GM19395 (cell line): ENCODE measurements around the gene NECAB2.
"Not testable (repeated sequence)": the region's sequence is repeated elsewhere in the genome, so short reads cannot be mapped to it uniquely, and the experiment has no call there.

Source experiments
- ATAC-seq: cut with Tn5 transposase; IDR thresholded peaks from one replicate; pipeline ENCODE4 v1.9.1; 2021; ENCODE audit warnings: mild to moderate bottlenecking, moderate library complexity; ENCODE audit not compliant: unreplicated experiment

The NECAB2 gene

DNA sequence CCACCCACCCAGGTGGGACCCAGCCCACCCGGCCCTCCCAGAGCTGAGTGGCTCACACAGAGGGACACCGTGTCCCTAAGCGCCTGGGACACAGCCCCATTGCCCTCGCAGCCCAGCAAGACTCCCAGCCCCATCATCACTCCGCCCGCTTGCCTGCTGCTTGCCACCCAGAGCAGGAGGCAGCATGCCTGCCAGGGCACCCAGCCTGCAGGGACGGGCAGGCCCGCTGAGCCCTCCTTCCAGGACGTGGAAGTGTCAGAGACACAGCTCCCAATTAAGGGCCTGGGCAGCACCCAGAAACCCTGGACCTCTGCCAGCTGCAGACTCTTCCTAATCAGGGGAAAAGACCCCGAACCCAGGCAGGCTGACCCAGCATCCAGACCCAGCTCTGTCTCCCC is 32.2 kb upstream of the NECAB2 start:
- ATAC-seq = no peak

DNA sequence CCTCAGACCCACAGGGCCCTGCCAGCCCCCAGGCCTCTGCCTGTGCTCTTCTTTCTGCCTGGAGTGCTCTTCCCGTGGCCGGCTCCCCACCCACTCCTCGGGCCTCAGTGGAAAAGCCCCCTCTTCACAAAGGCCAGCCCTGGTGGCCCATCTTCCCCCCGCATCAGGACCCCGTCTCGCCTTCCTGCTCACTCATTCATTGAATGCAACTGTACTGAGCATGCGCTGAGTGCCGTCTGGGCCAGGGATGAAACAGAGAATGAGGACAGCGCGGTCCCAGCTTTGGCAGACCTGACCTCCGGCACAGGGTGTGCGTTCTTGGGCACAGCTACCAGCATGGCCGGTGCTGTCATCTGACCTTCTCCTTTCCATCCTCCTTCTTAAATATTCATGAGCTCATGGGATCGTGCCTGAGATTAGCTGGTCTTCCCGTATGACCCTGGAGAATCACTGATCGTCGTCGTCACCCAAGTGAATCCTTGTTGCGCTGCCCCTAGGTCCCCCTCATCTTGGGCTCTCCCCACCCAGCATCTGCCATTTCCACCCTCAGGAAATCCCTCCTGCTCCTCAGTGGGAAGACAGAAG is 31.4 kb upstream of the NECAB2 start:
- ATAC-seq = no peak

GRCh38 chr16:83937267-83937666 is 30.8 kb upstream of the NECAB2 start:
- ATAC-seq = no peak

DNA sequence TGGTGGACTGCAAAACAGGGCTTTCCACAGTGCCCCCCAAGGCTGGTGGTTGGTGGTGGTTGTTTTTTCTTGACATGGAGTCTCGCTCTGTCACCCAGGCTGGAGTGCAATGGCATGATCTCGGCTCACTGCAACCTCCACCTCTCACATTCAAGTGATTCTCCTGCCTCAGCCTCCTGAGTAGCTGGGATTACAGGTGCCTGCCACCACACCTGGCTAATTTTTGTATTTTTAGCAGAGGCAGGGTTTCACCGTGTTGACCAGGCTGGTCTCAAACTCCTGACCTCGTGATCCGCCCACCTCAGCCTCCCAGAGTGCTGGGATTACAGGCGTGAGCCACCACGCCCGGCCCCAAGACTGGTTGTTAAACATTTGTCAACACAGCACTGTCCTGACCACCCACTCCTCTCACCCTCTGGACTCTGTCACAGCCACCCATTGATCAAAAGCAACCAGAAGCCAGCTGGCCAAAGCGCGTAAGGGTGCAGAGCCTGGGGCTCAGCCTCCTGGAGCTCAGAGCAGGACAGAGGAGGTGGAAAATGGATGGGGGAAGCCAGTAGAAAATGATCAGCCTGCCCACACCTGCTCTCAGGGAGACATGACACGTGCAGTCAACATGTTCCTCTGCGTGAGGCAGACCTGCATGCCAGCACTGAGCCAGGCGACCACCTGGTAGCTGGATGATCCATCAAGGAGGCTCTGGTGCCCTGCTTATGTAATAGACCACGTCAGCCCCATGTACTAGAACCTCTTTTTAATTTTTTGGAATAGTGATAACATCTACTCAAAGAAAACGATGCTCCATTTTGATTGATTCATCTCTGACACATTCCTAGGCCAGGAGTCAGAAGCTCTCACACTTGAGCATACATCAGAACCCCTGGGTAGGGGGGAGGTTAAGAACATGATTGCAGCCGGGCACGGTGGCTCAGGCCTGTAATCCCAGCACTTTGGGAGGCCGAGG is 29.8 kb upstream of the NECAB2 start:
- no peak for ATAC-seq

- ATAC-seq = no peak
Measured at GRCh38 chr16:83939266-83939855, 28.7 kb upstream of the NECAB2 start.

DNA sequence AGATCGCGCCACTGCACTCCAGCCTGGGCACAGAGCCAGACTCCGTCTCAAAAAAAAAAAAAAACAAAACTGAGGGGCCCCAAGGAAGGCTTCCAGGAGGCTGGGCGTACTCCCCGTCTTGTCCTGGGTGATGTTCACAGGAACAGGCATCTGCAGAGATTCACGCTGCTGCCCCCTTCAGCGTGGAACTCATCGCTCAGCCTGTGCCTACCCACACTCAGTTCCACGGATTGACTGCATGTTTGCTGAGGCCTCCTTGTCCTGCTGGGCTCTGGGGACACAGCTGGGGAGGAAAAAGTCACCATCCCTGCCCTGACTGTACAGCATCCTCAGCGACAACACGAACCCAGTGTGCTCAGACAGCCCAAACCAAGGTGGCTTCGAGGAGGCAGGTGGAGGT is 27.9 kb upstream of the NECAB2 start:
- ATAC-seq = no peak

GRCh38 chr16:83940630-83941378 is 27.2 kb upstream of the NECAB2 start:
- ATAC-seq = no peak

DNA sequence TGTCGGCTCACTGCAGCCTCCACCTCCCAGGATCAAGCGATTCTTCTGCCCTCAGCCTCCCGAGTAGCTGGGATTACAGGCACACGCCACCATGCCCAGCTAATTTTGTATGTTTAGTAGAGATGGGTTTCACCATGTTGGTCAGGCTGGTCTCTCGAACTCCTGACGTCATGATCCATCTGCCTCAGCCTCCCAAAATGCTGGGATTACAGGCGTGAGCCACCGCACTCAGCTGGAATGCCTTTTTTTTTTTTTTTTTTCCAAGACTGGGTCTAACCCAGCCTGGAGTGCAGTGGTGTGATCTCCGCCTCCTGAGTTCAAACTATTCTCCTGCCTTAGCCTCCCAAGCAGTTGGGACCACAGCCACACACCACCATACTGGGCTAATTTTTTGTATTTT is 26.5 kb upstream of the NECAB2 start:
- not testable (repeated sequence) for ATAC-seq

DNA sequence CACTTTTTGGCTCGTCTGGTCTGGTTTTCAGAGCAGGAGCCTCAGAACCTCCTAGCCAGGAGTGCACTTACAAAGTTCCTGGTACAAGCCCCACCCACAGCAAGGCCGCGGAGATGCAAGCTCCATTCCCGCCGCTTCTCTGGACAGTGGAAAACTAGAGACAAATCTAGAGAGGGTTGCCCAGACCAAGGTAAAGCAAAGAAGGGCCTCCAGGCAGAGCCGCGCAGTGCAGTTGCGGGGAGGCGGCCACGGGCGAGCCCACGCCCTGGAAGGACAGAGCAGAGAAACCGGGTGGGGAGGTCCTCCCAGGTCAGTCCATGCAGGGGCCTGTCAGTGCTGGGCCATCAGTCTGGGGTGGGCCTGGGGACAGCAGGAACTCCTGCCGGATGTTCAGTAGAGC is 26.0 kb upstream of the NECAB2 start:
- no peak for ATAC-seq

DNA sequence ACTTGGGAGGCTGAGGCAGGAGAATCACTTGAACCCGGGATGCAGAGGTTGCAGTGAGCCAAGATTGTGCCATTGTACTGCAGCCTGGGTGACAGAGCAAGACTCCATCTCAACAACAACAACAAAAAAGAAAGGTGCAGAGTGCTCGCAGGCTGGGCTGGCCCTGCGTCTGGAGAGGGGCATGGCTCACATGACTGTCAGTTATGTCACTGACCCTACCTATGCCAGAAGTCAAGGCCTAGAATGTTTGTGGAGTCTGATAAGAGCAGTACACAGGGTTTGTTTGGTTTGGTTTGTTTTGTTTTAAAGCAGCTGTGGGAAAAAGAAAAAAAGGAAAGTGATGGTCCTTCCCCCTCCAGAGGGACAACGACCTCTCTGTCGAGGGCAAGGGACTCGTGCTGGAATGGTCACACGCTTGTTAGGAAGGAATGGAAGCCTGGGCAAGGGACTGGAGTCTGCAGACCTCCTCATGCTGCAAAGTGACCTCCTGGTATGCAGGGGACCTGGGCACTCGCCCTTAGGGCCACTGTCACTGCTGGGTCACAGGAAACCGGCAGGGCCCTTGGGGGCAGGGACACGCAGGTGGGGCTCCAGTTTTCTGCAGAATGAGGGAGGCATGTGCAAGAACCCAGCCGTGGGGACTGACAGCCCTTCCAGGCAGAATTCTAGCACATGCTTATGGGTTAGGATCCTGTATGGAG is 25.1 kb upstream of the NECAB2 start:
- ATAC-seq = no peak

DNA sequence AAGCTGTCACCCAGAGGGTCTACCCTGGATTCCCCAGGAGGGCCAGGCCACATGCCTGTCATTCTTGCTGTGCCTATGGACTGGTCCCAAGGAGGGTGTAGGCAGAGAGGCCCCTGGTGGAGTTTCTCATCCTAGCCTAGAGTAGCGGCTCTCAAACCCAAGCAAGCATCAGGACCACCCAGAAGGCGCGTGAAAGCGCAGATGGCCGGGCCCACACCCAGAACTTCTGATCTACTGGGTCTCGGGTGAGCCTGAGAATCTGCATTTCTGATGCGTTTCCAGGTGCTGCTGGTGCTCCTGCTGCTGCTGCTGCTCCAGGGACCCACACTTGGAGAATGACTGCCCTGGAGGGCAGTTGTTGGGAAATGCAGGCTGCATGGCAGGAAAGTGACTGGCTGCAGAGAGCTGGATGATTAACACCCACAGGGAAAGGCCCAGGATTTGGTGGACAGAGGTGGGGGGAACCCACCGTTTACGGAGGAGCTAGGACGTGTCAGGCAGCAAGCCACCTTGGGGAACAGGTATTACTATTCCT is 24.5 kb upstream of the NECAB2 start:
- ATAC-seq = no peak

DNA sequence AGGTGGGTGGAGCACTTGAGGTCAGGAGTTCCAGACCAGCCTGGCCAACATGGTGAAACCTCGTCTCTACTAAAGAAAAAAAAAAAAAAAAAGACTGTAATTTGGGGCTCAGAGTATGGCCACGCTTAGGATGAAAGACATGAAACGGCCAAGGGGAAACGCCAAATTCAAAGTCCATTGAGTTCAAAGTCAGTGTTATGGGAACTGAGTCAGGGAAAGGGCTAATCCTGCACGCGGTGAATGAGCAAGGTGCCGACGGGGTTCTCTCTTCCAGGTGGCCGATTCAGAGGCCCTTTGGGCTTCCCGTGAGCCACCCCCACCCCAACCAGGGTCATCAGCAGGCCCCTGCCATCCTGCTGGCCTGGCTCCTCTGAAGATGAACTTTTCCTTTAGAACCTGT is 22.5 kb upstream of the NECAB2 start:
- no peak for ATAC-seq

DNA sequence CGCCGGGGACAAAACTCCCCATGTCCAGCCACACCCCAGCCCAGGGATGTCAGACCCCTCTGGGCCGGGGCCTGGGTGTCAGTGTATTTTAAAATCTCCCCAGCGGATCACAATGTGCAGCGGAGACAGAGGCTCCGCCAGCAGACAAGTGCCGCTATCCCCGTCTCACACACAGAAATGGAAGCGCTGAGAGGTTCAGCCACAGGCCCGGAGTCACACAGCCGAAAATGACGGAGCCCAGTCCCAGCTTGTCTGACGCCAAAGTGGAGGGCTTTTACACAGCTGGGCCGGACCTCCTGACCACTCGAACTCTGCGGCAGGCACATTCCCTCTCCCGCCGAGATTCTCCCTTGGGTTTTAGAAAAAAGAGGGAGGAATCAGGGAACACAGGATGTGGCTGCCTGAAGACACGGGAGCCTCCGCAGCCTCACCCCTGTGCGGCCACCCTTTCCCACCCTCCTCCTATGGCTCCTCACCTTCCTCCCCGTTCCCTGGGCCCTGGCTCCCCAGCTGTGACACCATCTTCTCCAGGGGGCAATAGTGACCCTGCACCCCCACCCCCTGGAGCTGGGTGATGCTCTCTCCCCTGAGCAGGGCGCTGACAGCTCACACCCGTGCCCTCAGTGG is 21.8 kb upstream of the NECAB2 start:
- no peak for ATAC-seq

- ATAC-seq = no peak
Measured at GRCh38 chr16:83946781-83947566, 21.1 kb upstream of the NECAB2 start.

DNA sequence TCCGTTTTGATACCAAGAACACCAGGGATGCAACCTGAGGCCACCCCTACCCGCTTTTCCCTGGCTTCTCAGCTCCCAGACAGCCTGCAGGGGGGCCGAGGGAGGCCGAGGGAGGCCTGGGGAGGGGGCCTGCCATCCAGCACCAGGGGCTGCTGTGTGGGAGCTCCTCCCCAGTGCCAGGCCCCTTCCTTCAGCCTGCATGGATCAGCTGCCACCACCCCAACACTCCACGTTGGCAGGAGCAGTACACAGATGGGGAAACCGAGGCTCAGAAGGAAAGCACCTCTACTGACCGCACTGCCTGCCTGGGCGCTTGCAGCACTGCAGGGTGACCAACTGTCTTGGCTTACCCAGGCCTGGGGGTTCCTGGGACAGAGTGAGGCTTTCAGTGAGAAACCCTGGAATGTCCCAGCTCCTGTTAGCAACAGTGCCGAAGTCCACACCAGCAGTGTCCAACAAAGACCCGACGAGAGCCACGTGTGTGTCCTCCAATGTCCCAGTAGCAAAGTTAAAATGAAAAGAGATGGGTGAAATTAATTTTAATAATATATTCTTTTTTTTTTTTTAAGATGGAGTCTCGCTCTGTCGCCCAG is 20.3 kb upstream of the NECAB2 start:
- no peak for ATAC-seq

DNA sequence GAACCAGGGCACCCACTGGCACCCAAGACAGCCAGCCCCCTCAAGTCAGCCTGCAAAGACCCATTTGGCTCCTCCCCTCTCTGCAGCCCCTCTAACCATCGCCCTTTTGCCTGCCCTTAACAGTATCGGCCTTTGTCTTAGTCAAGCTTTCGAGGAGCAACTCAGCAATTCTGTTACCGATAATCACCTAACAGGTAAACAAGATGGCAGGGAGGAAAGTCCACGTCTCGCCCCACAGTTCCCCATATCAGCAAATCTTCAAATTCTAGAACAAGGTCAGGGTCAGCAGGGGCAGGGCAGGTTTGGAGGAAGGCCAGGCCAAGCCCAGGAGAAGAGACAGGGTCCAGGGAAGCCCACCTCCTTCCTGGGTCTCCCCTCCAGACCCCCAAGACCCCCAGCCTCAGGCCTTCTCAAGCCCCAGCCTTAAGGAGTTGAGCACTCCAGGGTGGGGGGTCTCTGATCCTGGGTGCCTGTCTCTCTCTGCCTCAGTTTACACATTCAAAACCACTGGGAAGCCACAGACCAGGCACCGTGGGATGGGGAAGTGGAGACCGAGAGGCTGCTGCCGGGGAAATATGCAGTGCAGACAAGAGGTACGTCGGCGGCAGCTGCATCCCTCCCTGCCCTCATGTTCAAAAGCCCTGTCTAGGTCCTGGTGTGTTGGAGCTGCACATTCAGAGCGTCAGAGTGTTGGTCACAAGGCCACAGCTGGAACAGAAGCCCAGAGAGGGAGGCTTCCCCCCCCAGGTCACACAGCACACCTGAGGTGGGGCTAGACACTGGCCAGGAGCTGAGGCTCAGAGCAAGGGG is 18.9 kb upstream of the NECAB2 start:
- no peak for ATAC-seq

GRCh38 chr16:83949724-83950001 is 18.4 kb upstream of the NECAB2 start:
- ATAC-seq = no peak

- not testable (repeated sequence) for ATAC-seq
Measured at GRCh38 chr16:83950862-83951399, 17.1 kb upstream of the NECAB2 start.
